Smooth muscle cell of trachea (primary cell): ENCODE measurements around the gene TTC32. TPM values are rescaled to one million over a fixed set of nuclear protein-coding genes. Genes with fewer than 3 reads are reported as not detected.

Source experiments
- total RNA-seq: library from RNA; depleted of rRNA; stranded (reverse); fragments of >200 nt; gene quantifications from 2 replicates; pipeline ENCODE4 v1.2.1, GENCODE V29; 2014

The TTC32 gene
- 8.3 and 14.8 TPM in 2 replicates for total RNA-seq

DNA sequence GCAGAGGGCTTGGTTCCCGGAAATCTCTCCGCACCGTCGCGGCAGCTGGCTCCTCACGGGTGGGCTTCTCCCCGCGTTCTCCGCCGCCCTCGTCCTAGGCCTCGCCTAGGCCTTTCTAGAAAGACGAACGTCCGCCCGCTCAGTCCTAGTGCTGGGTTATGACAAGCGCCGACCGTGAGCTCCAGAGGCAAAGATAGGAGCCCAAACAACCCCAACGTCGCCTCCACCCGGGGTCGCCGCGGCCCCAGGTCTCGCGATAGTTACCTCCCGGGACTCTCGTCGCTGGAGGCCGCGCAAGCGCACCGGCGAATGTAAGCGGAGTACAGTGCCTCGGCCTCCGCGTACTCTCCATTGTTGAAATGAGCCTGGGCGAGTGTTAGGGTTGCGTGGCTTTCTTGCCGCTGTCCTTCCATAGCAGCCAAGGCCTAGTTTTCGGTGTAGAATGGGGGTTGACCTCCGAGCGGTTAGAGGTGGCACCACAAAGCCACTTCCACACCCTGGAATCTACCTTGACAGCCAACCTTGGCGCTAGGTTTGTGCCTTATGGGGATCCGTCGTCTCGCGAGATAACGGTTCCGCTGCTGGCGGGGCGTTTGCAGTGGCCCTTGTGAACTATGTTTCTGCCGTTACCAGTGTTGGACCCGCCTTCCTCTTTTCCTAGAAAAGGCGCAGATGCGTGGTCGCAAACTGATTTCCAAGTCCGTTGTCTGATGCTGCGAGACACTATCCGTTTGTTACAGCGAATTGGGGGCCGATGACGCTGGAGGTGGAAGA, at the start of gene TTC32:
Gene TTC32, minus strand, starts transcription at position 542 of the 774 bp plus-strand sequence. Its CDS starts 129 bp downstream, at position 413.

Other genes starting within 250 kb of the TTC32 start
- 13.2 and 20.4 TPM in 2 replicates for gene WDR35, start 88.1 kb upstream of the TTC32 start, total RNA-seq
- gene MATN3, start 110.7 kb upstream of the TTC32 start, total RNA-seq: 0.99 and 1.9 TPM in 2 replicates
- 181 and 242 TPM in 2 replicates for gene LAPTM4A, start 149.6 kb upstream of the TTC32 start, total RNA-seq